ENCODE data around the gene ST3GAL3. TPM values are rescaled to one million over a fixed set of nuclear protein-coding genes. Genes with fewer than 3 reads are reported as not detected.

The ST3GAL3 gene
- total RNA-seq, 4 donors from 2014 or later, result 4.1 to 47.2 (median 19.0) TPM

- no peak for DNase-seq
- no peaks in the 10 kb centered on the region for H3K36me3 ChIP-seq
- no peaks in the 10 kb centered on the region for H3K27me3 ChIP-seq
- H3K9me3 ChIP-seq, result no peaks in the 10 kb centered on the region
- no peaks in the 10 kb centered on the region for H3K4me1 ChIP-seq
- TF ChIP-seq POLR2A (IDR thresholded peaks at IDR 0.05), result no peak
- TF ChIP-seq CTCF (IDR thresholded peaks at IDR 0.05), result no peak
- H3K4me3 ChIP-seq, result no peak overlapping the region
- intact Hi-C loops (cut with DNase I; ENCODE audit: low total_unique reads), result no loop called here
- no peak overlapping the region for H3K27ac ChIP-seq
Measured at GRCh38 chr1:43882763-43883162, 175.4 kb downstream of the ST3GAL3 start.

- Histone ChIP-seq H3K27me3 (no peaks in the 10 kb centered on the region), H3K4me3 (no peak overlapping the region), H3K9me3 (no peaks in the 10 kb centered on the region), H3K36me3 (no peaks in the 10 kb centered on the region), H3K27ac (no peak overlapping the region), H3K4me1 (no peaks in the 10 kb centered on the region)
- intact Hi-C loops (cut with DNase I; ENCODE audit: low total_unique reads), result no loop called here
- no peak for DNase-seq
- TF ChIP-seq CTCF (IDR thresholded peaks at IDR 0.05) (no peak), POLR2A (IDR thresholded peaks at IDR 0.05) (no peak)
Measured at GRCh38 chr1:43883321-43883720, 176.0 kb downstream of the ST3GAL3 start.

GRCh38 chr1:43885279-43885801 lies 178.0 kb downstream of the ST3GAL3 start:
- no peaks in the 10 kb centered on the region for H3K36me3 ChIP-seq
- no peak overlapping the region for H3K27ac ChIP-seq
- H3K27me3 ChIP-seq, result no peaks in the 10 kb centered on the region
- H3K4me3 ChIP-seq, result no peak overlapping the region
- no peaks in the 10 kb centered on the region for H3K4me1 ChIP-seq
- intact Hi-C loops (cut with DNase I; ENCODE audit: low total_unique reads), result no loop called here
- DNase-seq, result no peak
- no peak for TF ChIP-seq POLR2A (IDR thresholded peaks at IDR 0.05)
- TF ChIP-seq CTCF (IDR thresholded peaks at IDR 0.05), result no peak
- H3K9me3 ChIP-seq, result no peaks in the 10 kb centered on the region

GRCh38 chr1:43887748-43888147 lies 180.4 kb downstream of the ST3GAL3 start:
- no peaks in the 10 kb centered on the region for H3K9me3 ChIP-seq
- no peaks in the 10 kb centered on the region for H3K36me3 ChIP-seq
- no peak overlapping the region for H3K27ac ChIP-seq
- TF ChIP-seq CTCF (IDR thresholded peaks at IDR 0.05) (no peak), POLR2A (IDR thresholded peaks at IDR 0.05) (no peak)
- H3K4me3 ChIP-seq, result no peak overlapping the region
- no peak for DNase-seq
- intact Hi-C loops (cut with DNase I; ENCODE audit: low total_unique reads), result no loop called here
- H3K27me3 ChIP-seq, result no peaks in the 10 kb centered on the region
- no peaks in the 10 kb centered on the region for H3K4me1 ChIP-seq

- intact Hi-C loops (cut with DNase I; ENCODE audit: low total_unique reads), result no loop called here
- DNase-seq, result no peak
Measured at GRCh38 chr1:43890815-43891214, 183.5 kb downstream of the ST3GAL3 start.

More at GRCh38 chr1:43890815-43891214, 183.5 kb downstream of the ST3GAL3 start:
- H3K4me3 ChIP-seq, result no peak overlapping the region
- no peak overlapping the region for H3K27ac ChIP-seq
- H3K9me3 ChIP-seq, result no peaks in the 10 kb centered on the region
- TF ChIP-seq CTCF (IDR thresholded peaks at IDR 0.05) (no peak), POLR2A (IDR thresholded peaks at IDR 0.05) (no peak)
- no peaks in the 10 kb centered on the region for H3K27me3 ChIP-seq
- H3K36me3 ChIP-seq, result no peaks in the 10 kb centered on the region
- H3K4me1 ChIP-seq, result no peaks in the 10 kb centered on the region

Data from uterus (tissue), 4 donors.